NCI-H2196 (cell line): ENCODE measurements around the gene PCCA.

Source experiments
- DNase-seq: peaks from one replicate; lab custom pipeline; 2025; ENCODE audit not compliant: unreplicated experiment; lab: John Stamatoyannopoulos, UW

The PCCA gene

DNA sequence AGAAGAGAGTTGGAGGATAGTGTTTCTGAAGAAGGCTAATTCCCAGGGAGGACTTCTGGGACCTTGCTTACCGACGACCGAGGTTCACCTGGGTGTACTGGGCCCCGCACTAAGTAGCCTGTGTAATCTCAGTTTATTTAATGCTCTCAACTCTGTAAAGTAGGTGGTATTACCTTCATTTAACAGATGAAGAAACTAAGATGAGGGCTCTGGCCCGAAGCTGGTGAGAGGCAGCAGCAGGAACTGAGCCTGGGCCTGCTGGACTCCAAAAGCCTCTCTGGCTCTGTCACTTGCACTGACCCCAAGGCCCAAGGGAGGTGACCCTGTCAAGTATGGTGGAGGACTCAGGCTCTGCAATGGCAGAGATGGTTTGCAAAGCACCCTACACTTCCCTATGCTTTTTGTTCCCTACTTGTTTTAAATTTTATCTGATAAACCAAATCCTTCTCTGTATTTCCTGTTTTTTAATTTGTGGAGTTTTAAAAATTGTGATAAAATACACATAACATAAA is 449.1 kb downstream of the PCCA start:
- no peak for DNase-seq

DNA sequence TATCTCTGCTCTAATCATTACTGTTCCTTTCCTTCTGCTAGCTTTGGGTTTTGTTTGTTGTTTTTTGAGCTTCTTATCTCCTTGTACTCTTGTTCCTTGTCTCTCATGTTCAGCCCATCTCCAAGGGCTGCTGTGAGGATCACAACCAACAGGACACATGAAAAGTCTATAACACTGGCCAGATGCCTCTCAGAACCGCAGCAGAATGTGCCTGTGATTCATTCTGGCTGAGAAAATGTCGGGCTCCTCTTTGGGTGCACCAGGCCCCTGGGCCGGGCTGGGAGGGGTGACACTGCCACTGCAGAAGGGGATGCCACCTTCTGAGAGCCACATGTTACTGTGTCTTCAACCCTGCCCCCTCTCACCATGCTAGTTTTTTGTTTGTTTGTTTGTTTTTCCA is 451.7 kb downstream of the PCCA start:
- DNase-seq: no peak

DNA sequence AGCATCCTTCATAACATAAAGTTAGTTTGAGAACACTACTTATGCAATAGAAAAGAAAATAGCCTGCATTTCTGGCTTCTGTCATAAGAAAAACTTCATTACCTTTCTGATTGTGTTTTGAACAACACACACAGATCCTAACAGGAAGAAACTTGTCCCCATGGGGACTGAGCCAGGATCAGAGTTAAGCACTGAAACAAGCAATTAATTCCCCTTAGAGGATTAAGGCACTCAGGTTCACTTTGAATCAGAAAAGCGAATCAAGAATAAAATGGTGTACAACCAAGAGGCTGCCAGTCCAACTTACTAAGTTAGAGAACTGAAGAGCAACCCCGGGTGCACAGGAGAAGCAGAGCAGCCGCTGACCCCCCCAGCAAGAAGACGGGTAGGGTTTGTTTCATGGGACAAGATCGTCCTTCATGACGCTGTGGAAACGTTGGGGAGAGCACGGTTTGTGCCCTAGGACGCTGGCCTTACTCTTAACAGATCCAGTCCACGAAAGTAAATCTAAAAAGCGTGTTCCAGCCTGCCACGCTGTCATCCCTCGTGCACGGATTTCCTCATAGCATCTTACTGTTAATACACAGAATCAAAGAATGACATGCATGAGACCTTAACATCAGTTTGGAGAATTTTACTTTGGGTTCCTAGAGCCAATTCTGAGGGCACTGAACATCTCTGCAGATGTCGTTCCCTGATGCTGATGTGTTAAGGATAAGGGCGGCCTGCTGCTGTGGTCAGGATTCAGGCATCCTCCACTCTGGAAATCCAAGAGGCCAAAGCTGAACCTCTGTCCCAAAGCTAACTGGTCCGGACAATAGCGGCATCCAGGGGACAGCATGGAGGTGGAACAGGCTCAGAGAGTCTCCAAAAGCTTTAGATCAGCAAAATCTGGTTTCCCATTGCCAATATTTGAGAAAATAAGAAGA is 453.3 kb downstream of the PCCA start:
- DNase-seq: no peak

DNA sequence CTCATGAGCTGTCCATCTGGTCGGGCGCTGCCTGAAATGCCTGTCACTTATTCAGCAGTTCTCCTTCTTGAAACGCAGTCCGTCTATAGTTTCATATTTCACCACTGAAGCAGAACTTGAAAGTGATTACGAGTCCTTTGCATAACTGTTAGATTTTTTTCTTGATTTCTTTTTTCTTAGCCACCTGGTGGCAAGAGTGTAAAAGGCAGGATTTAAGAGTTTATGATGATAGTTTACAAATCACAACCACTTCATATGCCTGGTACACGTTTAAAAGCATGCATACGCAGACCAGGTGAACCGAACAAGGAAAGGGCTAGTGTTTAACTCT is 453.9 kb downstream of the PCCA start:
- DNase-seq: no peak

DNA sequence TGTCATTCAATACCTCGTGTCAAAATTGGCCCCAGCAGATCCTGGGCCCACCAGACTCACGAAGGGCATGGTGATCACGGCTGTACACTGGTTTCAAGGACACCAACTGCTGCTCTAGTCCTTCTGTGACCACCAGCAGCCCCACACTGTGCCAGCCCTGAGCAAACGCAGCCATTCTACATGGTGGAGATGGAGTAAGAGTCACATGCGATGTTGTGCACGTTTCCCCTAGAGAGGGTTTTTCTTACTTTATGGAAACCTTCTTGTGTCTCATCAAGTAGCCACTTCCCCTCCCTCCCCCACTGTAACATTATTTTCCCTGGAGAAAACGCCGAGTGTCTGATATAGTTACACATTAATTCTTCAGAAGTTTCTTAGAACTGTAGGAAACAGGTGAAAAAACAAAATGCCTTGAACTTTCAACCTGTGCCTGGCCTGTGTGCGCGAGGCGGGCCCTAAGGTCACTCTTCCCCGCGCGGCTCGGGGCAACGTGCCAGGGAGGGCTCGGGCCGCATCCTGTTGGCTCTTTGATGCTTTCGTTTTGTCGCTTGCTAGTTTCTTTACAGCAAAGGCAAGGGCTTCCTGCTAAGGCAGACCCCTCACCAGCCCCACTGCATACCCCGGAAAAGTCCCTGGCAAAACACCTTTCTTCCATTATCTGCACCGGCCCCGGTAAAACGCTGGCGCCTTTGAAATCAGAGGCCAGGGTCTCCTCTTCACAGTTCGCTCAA is 455.1 kb downstream of the PCCA start:
- DNase-seq: no peak

DNA sequence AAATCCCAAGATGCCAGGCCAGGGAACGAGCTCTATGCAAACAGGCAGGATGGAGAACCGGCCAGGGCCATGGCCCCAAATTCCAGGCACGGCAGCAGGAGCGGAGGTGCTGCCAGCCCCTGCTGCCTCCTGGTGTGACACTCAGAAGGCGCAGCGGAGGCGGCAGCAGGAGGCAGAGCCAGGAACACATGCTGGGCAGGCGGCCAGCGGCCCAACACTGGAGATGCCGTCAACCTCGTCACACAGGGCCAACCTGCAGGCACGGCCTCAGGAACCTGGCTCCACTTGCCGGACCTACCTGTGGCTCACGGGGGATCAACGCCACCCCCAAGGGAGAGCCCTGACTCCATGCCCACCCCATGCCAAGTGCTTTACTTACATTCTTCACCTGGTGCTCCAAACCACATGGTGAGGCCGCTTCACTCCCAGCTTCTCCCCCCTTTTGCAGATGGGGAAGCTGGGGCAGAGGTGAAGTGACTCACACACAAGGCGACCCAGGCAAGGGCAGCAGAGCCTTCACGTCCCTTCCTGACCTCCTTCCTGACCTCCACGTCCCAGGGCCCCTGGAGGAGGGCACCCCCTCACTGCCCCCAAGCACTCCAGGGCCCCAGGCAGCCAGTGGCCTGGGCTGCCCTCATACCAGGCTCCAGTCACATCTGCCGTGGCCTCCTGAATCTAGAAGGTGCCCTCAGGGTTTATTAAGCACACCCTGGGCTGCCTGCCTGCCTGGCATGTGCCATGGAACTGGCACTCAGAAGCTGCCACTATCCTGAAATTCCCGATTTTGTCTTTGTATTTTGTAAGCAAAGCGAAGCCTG is 456.2 kb downstream of the PCCA start:
- no peak for DNase-seq

DNA sequence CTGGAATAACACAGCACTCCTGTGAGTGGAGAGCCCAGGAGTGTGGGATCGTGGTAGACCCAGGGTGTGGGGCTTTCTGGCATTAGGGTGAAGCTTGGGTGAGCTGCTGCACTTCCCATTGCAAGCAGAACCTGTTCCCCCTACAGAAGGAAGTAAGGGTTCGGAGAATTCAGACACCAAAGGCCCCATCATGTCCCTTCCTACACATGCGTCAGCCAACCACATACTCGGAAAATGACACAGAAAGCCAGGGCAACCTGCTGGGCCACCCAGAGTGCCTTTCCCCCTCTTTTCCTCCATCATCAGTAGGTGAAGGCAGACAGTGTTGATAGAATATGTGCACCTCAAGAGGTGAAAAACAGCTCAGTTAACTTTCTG is 456.8 kb downstream of the PCCA start:
- DNase-seq: no peak

DNA sequence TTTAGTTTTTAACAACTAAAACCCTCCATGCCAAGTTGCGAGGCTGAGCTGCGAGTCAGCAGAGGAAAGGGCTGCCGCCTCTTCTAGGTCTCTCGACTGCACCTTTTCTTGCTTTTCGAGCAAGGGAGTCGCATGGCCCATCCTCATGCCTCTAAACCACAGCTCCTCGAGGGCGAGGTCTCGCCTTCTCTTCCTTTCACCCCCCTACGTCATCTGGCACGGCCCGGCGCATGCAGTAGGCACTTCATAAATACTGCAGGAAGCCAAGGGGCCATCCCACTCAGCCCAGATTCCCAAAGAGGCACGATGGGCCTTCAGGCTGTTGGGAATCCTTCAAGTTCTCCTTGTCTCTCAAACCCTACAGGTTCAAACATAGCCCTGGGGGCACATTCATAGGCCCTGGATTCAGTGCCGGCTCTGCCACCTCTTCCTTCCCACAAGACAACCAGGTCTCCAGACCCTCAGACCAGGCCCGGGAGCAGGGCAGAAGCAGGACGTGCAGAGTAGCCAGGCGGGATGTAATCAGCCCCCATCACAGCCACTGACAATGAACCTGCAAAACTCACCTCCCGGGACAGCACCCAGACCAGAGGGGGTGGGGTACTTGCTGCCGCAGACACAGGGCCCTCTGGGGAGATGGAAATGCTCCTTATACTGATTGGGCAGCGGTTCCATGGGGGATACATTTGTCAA is 458.0 kb downstream of the PCCA start:
- no peak for DNase-seq

DNA sequence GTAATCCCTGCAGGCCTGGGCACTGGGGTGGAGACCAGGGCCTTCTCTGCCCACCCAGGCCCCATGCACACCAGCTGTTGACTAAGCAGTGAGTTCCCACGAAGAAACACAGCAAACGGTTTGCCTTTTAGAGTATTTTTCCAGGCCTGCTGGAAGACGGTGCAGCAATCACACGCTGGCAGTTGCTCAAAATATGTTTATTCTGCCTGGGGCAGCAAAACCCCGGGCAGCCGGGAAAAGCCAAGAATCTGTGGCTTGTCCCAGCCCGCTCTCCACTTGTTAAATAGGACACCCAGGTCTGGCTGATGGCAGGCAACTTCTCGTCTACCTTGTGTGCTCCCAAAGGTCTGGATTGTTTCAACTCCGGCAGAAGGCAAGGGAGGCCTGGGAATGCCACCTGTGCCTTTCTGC is 458.9 kb downstream of the PCCA start:
- no peak for DNase-seq

DNA sequence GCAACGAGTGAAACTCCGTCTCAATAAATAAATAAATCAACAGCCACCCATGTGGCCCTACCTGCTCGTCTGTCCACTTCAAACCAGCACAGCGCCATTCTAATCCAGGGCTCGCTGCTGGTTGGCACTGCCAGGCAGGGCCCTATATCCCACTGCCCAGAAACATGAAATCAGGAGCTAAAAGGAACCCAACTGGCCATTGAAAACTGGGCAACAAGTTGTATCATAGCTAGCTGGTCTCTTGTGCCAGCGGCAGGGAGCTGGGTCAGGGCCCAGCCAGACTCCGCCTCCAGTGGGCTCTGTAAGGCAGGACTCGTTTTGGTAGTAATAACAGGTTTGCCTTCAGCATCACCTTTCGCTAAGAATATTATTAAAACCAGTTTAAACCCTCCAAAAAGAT is 460.4 kb downstream of the PCCA start:
- no peak for DNase-seq

DNA sequence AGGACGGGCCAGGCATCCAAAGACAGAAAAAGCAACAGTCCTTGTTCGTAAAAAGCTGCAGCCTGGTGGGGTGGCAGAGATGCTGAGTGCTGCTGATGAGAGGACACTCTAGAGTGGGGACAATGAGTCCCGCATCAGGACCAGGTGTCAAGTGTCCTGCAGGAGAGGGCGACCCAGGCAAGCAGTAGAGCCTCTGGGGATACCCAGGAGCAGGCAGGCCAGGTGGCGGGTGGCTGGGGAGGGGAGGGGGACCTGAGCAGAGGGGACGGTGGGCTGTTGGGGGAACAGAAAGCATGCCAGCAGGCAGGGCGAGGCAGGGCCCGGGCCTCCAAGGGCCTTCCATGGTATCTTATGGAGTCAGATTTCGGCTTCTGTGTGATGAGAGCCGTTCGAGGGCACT is 463.9 kb downstream of the PCCA start:
- DNase-seq: no peak

DNA sequence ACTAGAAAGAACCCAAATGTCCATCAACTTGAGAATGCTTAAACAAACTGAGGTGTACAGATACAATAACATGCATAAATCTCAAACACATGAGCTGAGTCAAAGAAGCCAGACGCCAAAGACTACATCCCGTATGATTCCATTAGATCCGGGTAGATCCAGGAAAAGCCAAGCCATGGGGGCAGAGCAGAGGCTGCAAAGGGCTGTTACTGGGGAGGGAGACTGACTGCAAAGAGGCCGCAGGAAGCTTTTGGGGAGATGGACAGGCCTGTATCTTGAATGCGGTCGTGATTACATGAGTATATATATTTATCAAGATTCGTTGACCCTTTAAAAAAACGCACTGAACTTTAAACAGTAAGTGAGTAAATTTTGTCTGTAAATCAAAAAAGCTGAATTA is 471.0 kb downstream of the PCCA start:
- DNase-seq: no peak

DNA sequence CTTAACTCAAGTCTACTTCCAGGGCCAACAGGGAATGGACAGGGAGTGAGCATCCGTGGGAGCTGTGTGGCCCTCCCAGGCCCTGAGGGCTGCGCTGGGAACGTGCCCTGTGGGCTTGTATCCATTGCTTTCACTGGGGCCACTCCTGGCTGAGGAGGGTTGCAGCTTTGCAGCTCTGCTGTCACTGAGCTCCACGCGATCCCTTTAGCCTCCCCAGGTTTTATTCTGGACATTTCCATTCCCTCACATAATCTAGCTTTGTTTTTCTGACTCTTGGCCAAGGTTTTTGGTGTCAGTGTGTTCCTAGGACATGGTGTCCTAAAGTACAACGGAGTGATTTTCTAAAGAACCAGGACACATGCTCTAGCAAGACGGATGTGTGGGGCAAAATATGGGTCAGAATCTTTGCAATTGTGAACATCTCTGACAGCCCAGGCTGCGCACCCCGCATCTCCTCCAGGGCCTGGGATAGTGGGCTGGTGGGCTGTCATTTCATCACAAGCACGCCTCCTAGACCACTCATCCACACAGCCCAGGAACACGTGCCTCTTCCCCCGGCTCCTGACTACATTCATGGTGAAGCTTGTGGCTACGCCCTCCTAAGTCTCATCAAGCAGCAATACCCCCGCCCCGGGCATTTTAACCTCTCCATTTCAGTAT is 471.7 kb downstream of the PCCA start:
- no peak for DNase-seq

DNA sequence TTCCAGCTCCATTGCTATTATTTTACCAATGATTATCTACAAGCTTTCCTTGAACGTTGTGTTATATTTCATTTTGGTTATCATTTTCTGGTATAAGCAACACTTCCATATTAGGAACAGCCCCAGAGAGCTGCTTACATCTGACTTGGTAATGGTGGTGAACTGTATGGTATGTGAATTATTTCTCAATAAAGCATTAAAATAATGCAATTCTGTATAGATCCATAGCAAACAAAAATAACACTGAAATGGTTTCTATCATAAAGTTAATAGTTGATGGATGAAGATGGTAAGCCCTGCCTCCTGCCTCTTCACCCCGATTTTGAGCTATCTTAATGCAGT is 472.2 kb downstream of the PCCA start:
- no peak for DNase-seq

DNA sequence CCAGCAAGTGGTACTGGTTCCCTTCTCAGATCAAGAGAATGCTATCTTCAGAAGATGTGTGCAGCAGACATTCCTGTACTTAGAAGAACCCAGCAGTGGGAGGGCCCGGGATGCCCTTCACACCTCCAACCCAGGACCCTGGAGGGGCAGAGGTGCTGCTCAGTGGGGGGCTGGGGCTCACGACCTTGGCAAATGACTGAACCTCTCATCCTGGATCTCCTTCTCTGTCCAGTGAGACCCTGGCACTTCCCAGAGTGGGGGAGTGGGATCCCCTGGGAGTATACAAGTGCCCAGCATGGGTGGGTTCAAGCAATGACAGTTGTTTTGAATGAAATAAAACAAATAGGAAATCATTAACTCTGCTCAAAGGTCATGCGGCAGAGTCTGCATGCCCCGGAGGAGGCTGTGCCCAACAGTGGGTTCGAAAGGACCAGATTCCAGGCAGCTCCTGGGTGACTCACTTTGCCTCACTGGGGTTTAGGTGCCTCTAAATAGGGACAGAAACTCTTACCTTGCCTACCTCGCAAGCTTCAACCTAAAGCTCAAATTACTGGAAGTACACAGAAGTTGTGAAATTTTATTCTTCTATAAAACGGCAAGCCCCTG is 472.8 kb downstream of the PCCA start:
- DNase-seq: no peak

DNA sequence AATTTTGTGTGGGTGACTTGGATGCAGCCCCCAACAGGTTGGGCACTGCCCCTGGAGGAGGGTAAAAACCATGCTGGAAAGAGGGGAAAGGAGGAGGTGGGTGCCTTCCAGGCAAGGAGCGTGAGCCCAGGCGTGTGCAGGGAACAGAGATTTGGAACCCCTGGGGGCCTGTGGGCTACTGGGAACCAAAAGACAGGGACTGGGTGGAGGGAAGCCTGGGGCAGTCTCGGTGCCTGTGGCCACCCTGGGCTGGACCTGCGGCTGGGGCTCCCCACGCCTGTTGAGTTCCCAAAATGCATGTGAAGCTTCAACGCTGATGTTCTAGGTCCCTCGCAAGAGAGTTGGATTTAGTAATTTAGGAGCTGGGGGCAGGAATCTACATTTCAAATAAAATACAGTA is 474.9 kb downstream of the PCCA start:
- DNase-seq: no peak

DNA sequence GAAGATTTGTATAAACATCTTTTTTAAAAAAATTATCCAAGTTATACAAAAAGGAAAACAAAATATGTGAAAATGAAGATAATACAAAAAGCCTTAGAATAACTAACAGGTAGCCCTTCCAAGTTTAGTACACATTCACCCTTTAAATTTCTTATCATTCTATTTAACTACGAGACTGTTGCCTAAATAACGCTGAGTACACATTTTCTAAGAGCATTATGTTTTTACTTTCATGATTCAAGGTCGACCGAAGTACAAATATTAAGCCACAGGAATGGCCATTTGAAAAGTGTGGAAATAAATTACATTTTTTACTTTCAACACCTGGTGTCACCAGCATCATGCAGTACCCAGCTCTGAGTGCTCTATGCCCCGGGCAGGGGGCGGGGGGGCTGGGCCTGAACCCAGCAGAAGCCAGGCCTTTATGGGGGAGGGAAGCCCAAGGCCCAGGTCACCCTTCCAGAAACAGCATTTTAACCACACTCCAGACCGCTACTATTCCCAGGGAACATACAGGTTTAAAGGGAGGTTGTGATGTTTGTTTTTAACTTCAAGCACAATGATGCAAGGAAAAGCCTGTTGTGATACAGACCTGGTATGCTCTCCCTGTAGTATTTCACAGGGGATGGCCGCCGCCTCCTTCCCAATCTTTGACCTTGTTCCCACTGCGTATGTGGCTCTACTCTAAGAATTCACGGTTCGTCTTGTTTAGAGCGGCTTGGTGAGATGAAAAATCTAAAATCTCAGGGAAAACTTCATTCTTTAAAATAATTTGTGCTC is 475.7 kb downstream of the PCCA start:
- DNase-seq: no peak

DNA sequence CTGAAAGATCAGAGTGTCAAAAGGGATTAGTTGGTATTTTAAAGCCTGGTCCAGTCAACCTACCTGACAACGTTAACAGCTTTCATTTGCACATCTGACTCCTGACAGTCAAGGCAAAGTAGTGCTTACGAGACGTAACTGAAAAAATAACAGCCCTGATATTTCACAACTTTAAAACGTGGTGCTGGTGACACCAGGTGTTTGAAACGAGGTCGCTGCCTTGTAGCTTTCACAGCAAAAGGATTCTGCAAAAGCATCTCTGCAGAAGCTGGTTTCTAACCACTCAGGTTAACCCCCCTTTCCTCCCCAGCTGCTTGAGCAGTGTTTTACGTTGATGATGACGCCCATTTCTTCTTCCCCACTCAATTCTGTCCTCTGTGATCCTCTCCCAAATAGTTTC is 476.4 kb downstream of the PCCA start:
- no peak for DNase-seq

DNA sequence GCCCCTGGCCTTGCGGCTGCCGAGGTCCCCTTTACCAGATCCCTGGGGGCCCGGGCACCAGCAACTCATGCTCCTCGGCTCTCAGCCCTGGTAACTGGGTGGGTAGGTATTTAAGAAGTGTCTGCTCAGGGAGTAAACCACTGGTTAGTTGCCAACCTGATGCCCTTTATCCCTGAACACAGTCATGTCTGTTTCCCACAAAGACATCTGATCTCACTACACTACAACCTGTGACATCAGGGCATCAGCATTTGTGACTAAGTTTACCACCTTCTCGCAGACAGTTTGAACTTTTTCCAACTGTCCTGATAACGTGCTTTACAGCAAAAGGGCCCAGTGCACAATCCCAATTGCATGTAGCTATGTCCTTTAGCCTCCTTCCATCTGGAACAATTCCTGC is 477.6 kb downstream of the PCCA start:
- DNase-seq: no peak
